GM20431 (cell line): ENCODE results near the gene LRRC28.

ENCODE experiments used
- in situ Hi-C: fragments of 300-500 bp; cut with MseI, MboI; formaldehyde crosslinking; loops from one replicate; pipeline ENCODE4 v1.15.0; 2020; ENCODE audit warnings: low sequenced_read_pairs; ENCODE audit not compliant: unreplicated experiment

The LRRC28 gene

GRCh38 chr15:99248000-99248715, 3.1 kb upstream of the LRRC28 start:
- in situ Hi-C loops = no loop called here

- in situ Hi-C loops = no loop called here
Measured at GRCh38 chr15:99249270-99249841, 1.9 kb upstream of the LRRC28 start, which contains the start of gene TTC23. Gene TTC23 (minus strand): TSS chr15:99249581. CDS start chr15:99228712, 20,869 bp downstream.

GRCh38 chr15:99250001-99250400, 1.3 kb upstream of the LRRC28 start:
- in situ Hi-C loops = loop anchor here (25.0 kb wide), 1 partner anchor 487 kb away; the partner anchor contains the start of gene LYSMD4

- in situ Hi-C loops = loop anchor here (25.0 kb wide), 1 partner anchor 487 kb away; the partner anchor contains the start of gene LYSMD4
Measured at GRCh38 chr15:99250494-99250856, 806 bp upstream of the LRRC28 start.

- in situ Hi-C loops = loop anchor here (25.0 kb wide), 1 partner anchor 485 kb away; the partner anchor contains the start of gene LYSMD4
Measured at GRCh38 chr15:99252326-99252725, 1.0 kb downstream of the LRRC28 start.

GRCh38 chr15:99253381-99254090, 2.3 kb downstream of the LRRC28 start:
- in situ Hi-C loops = loop anchor here (25.0 kb wide), 1 partner anchor 484 kb away; the partner anchor contains the start of gene LYSMD4

- in situ Hi-C loops = loop anchor here (25.0 kb wide), 1 partner anchor 480 kb away; the partner anchor contains the start of gene LYSMD4
Measured at GRCh38 chr15:99257107-99257750, 5.9 kb downstream of the LRRC28 start.

- in situ Hi-C loops = loop anchor here (25.0 kb wide), 1 partner anchor 473 kb away; the partner anchor contains the start of gene LYSMD4
Measured at GRCh38 chr15:99264125-99264524, 12.8 kb downstream of the LRRC28 start.

GRCh38 chr15:99265541-99266070, 14.3 kb downstream of the LRRC28 start:
- in situ Hi-C loops = loop anchor here (25.0 kb wide), 1 partner anchor 472 kb away; the partner anchor contains the start of gene LYSMD4

- in situ Hi-C loops = loop anchor here (25.0 kb wide), 1 partner anchor 469 kb away; the partner anchor contains the start of gene LYSMD4
Measured at GRCh38 chr15:99267957-99268356, 16.7 kb downstream of the LRRC28 start.

GRCh38 chr15:99268431-99268830, 17.1 kb downstream of the LRRC28 start:
- in situ Hi-C loops = loop anchor here (25.0 kb wide), 1 partner anchor 469 kb away; the partner anchor contains the start of gene LYSMD4

GRCh38 chr15:99273801-99274200, 22.5 kb downstream of the LRRC28 start:
- in situ Hi-C loops = loop anchor here (25.0 kb wide), 1 partner anchor 464 kb away; the partner anchor contains the start of gene LYSMD4

GRCh38 chr15:99275061-99275460, 23.8 kb downstream of the LRRC28 start:
- in situ Hi-C loops = no loop called here

GRCh38 chr15:99275525-99276128, 24.3 kb downstream of the LRRC28 start:
- in situ Hi-C loops = no loop called here

- in situ Hi-C loops = no loop called here
Measured at GRCh38 chr15:99279290-99279689, 28.0 kb downstream of the LRRC28 start.

GRCh38 chr15:99279827-99280226, 28.5 kb downstream of the LRRC28 start:
- in situ Hi-C loops = no loop called here

GRCh38 chr15:99282121-99282520, 30.8 kb downstream of the LRRC28 start:
- in situ Hi-C loops = no loop called here

GRCh38 chr15:99282586-99282985, 31.3 kb downstream of the LRRC28 start:
- in situ Hi-C loops = no loop called here

GRCh38 chr15:99283717-99284116, 32.4 kb downstream of the LRRC28 start:
- in situ Hi-C loops = no loop called here
